Heart right ventricle (tissue), 16 donors: ENCODE data around the gene SCUBE1. TPM values are rescaled to one million over a fixed set of nuclear protein-coding genes. Genes with fewer than 3 reads are reported as not detected.

Experiments
- ATAC-seq, 8 donors: fragments of 200-7000 bp; cut with Tn5 transposase; one replicate each; pipeline ENCODE4 v1.9.1; 2020; ENCODE audit warnings: mild to moderate bottlenecking in 8 of 8, moderate library complexity in 8 of 8, moderate number of reproducible peaks in 1 of 8
- DNase-seq, 2 donors: peaks; one replicate each; pipeline ENCODE4 v3.0.0-alpha.2; 2020
- H3K27ac ChIP-seq, 10 donors: fragments of 200-600 bp; sonication (generic) in 2 of 10; one replicate each; pipeline versions ENCODE4 v1.5.0 to v1.8.0; 2020 to 2022; ENCODE audit warnings: mild to moderate bottlenecking in 3 of 10
- H3K27me3 ChIP-seq, 7 donors: fragments of 200-600 bp; one replicate each; pipeline ENCODE4 v1.8.0; 2021 to 2022; ENCODE audit warnings: mild to moderate bottlenecking in 2 of 7
- H3K36me3 ChIP-seq, 9 donors: fragments of 200-600 bp; sonication (generic) in 1 of 9; one replicate each; pipeline versions ENCODE4 v1.5.0 to v1.8.0; 2020 to 2022; ENCODE audit warnings: mild to moderate bottlenecking in 2 of 9
- H3K4me1 ChIP-seq, 9 donors: fragments of 200-600 bp; sonication (generic) in 1 of 9; one replicate each; pipeline versions ENCODE4 v1.5.0 to v1.8.0; 2020 to 2022; ENCODE audit warnings: mild to moderate bottlenecking in 4 of 9
- H3K4me3 ChIP-seq, 10 donors: fragments of 200-600 bp; sonication (generic) in 2 of 10; one replicate each; pipeline versions ENCODE4 v1.5.0 to v1.8.0; 2020 to 2022; ENCODE audit warnings: mild to moderate bottlenecking in 7 of 10, moderate library complexity in 2 of 10
- H3K9me3 ChIP-seq, 11 donors: fragments of 200-600 bp in 10 of 11; sonication (generic) in 2 of 11; one replicate each; pipeline versions ENCODE4 v1.5.0 to v1.8.0; 2013 to 2022; ENCODE audit warnings: mild to moderate bottlenecking in 2 of 11, control low read depth in 1 of 11, moderate library complexity in 1 of 11
- WGBS, 2 donors: extraction: QIAGEN DNeasy Blood & Tissue Kit; methylation state at CpG; one replicate each; pipeline ENCODE4 v1.1.7; 2013; ENCODE audit warnings: inconsistent platforms in 1 of 2; 5-methylcytosine and 5-hydroxymethylcytosine counted together
- intact Hi-C, 10 donors: fragments of 100-400 bp; cut with DNase I; formaldehyde crosslinking; loops; one replicate each; pipeline versions ENCODE4 v1.11.1 to v1.14.2; 2022
- polyA plus RNA-seq, 2 donors: library from polyadenylated mRNA; stranded (reverse); fragments of 200-250 nt; gene quantifications; one replicate each; pipeline ENCODE4 v1.2.3, GENCODE V29; 2013
- total RNA-seq, 10 donors: library from RNA; stranded (reverse); fragmentation: NEBNext Ultra II Directional in 3 of 10; extraction: Animal tissue kit (Norgen Biotek cat#: 25700) in 3 of 10; gene quantifications; one replicate each; pipeline versions ENCODE4 v1.2.1 to v1.2.4, GENCODE V29; 2021 to 2023
- TF ChIP-seq, protein P1 (sequence below), 9 donors: fragments of 200-600 bp; sonication (generic) in 2 of 9; IDR thresholded peaks; one replicate each; pipeline versions ENCODE4 v1.5.0 to v1.8.0; 2021 to 2022; ENCODE audit warnings: antibody characterized with exemption in 9 of 9, mild to moderate bottlenecking in 5 of 9, moderate library complexity in 1 of 9
- donor health status: Arrhythmogenic right ventricular cardiomyopathy.
- donor health status: ischemic (EF 13 %, LVEDD 7.1; RV severe dilation, severe dysfunction).
- donor health status: healthy with polysubstance abuse.
- donor health status: DM: no; HTN: yes; CAD: no.
- donor health status: DM: no; HTN: no; CAD: no.
- donor health status: ischemic (EF 25% LVEDD 6.9; RV normal size, moderate dysfunction).
- donor health status: ischemic (EF 25% LVEDD 5.7; RV mildly dilated, moderate dysfunction).
- donor health status: healthy.
- donor health status: DM: yes; HTN: yes; CAD: no.
- donor health status: Ischemic cardiomyopathy.
- donor health status: ischemic (EF 35%, LVEDD 5.7; RV mildly dilated, moderate dysfunction).
- donor health status: nonischemic (EF 11% LVEDD 7.7; RV severe dilation, severe dysfunction).
- donor health status: DM: yes; HTN: yes; CAD: no.
- donor health status: PGD.
- donor health status: ischemic (EF 29% LVEDD 5.4; RV normal size, mild dysfunction).
- donor health status: nonischemic (EF 23%, LVEDD 6.1; RV moderate dilation, normal function).

Gene SCUBE1
- total and polyA plus RNA-seq, 12 donors: 0.01 to 0.60 (median 0.13) TPM; not detected in 1

DNA sequence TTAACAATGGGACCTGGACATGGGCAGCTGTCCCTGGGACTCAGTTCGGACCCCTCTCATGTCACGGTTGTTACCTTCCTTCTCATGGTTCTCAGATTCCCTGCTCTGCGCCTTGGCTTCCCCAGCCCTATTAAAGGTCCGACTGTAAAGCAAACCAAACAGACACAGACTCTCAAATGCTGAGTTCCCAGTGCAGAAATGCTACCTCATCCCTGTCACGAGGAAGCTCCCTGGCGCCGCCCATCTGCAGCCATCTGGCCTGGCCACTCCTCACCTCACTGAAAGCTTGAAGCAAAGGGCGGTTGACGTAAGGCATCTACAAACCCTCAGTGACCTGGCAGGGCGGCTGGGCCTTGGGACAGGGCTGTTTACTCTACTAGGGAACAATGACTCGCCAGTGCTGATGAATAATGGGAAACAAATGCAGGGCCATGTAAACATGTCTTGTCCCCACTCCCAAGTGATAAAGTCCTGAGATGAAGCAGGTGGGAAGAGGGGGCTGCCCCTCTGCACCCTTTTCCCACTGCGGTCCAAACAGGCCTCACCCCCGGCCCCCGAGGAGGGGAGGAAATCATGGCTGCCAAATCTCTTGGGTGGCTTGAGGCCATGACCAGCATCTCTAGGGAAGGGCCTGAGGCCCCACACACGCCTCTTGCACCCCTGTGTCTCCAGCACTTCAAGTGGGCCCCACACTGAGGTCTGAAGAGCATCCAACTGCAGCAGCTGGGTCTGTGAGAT lies 49.3 kb downstream of the SCUBE1 start:
- Histone ChIP-seq H3K27me3 (no peaks in the 10 kb centered on the region), H3K27ac (no peak overlapping the region), H3K4me3 (no peak overlapping the region), H3K36me3 (no peaks in the 10 kb centered on the region), H3K4me1 (peaks cover 2 to 43% (median 23%) of the 10 kb centered on the region in 9 donors), H3K9me3 (no peaks in the 10 kb centered on the region)
- ATAC-seq (no peak), DNase-seq (peak in 1 of 2 donors; percentile 45)
- TF ChIP-seq, protein P1, sequence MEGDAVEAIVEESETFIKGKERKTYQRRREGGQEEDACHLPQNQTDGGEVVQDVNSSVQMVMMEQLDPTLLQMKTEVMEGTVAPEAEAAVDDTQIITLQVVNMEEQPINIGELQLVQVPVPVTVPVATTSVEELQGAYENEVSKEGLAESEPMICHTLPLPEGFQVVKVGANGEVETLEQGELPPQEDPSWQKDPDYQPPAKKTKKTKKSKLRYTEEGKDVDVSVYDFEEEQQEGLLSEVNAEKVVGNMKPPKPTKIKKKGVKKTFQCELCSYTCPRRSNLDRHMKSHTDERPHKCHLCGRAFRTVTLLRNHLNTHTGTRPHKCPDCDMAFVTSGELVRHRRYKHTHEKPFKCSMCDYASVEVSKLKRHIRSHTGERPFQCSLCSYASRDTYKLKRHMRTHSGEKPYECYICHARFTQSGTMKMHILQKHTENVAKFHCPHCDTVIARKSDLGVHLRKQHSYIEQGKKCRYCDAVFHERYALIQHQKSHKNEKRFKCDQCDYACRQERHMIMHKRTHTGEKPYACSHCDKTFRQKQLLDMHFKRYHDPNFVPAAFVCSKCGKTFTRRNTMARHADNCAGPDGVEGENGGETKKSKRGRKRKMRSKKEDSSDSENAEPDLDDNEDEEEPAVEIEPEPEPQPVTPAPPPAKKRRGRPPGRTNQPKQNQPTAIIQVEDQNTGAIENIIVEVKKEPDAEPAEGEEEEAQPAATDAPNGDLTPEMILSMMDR (IDR thresholded peaks at IDR 0.05): no peak
- intact Hi-C loops: loop anchor here in 1 of 10 donors (5.0 kb wide), 1 partner anchor 53 kb away; no protein-coding TSS in a partner anchor
- 84 to 90% methylated on average over 15 of the region's 15 CpGs for WGBS, 2 donors

- Histone ChIP-seq H3K9me3 (no peaks in the 10 kb centered on the region), H3K36me3 (no peaks in the 10 kb centered on the region), H3K27me3 (no peaks in the 10 kb centered on the region), H3K4me1 (peaks cover 2 to 40% (median 22%) of the 10 kb centered on the region in 9 donors), H3K27ac (no peak overlapping the region), H3K4me3 (no peak overlapping the region)
- DNase-seq (no peak), ATAC-seq (no peak)
- TF ChIP-seq, protein P1 (IDR thresholded peaks at IDR 0.05): no peak
- intact Hi-C loops: loop anchor here in 1 of 10 donors (5.0 kb wide), 1 partner anchor 54 kb away; no protein-coding TSS in a partner anchor
- WGBS, 2 donors: 87 to 88% methylated on average over 17 of the region's 17 CpGs
Observed at GRCh38 chr22:43293259-43293654, 49.9 kb downstream of the SCUBE1 start.

DNA sequence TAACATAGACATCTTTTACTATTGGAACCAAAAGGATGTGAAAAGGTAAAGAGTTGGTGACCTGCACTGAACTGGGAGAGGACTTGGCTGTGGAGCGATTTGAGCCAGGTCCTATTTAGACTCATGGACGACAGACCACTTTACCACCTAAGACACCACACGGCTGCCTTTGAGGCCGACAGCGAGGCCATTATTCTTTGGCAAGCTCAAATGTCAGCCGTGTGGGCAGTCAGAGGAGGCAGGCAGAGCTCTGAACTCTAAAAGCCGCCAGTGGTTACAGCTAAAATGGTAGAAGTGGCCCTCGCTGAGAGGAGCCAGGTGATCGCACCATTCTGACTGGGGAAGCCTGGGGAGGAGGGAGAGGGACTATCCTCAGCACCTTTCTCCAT lies 50.5 kb downstream of the SCUBE1 start:
- no peaks in the 10 kb centered on the region for H3K27me3 ChIP-seq
- TF ChIP-seq, protein P1 (IDR thresholded peaks at IDR 0.05): no peak
- H3K4me1 ChIP-seq: peaks cover 0 to 34% (median 15%) of the 10 kb centered on the region in 9 donors
- DNase-seq (no peak), ATAC-seq (no peak)
- H3K4me3 ChIP-seq: no peak overlapping the region
- H3K27ac ChIP-seq: no peak overlapping the region
- intact Hi-C loops: loop anchor here in 1 of 10 donors (5.0 kb wide), 1 partner anchor 55 kb away; no protein-coding TSS in a partner anchor
- H3K36me3 ChIP-seq: no peaks in the 10 kb centered on the region
- no peaks in the 10 kb centered on the region for H3K9me3 ChIP-seq
- 90 to 91% methylated on average over 9 of the region's 9 CpGs for WGBS, 2 donors

GRCh38 chr22:43291381-43291780 lies 51.8 kb downstream of the SCUBE1 start:
- Histone ChIP-seq H3K4me1 (peaks cover 0 to 24% (median 14%) of the 10 kb centered on the region in 9 donors), H3K27me3 (no peaks in the 10 kb centered on the region), H3K36me3 (no peaks in the 10 kb centered on the region), H3K4me3 (no peak overlapping the region), H3K9me3 (no peaks in the 10 kb centered on the region), H3K27ac (no peak overlapping the region)
- DNase-seq (no peak), ATAC-seq (no peak)
- intact Hi-C loops: loop anchor here in 1 of 10 donors (5.0 kb wide), 1 partner anchor 56 kb away; no protein-coding TSS in a partner anchor
- 95 to 96% methylated on average over 14 of the region's 14 CpGs for WGBS, 2 donors
- TF ChIP-seq, protein P1 (IDR thresholded peaks at IDR 0.05): no peak
